GM12892 (cell line): ENCODE data around the gene ARFGEF3.
A peak's percentile ranks its signal among the peaks of the same experiment; 100 is the strongest.
"Not testable (repeated sequence)": the region's sequence is repeated elsewhere in the genome, so short reads cannot be mapped to it uniquely, and the experiment has no call there.

ENCODE experiments used
- DNase-seq: peaks from one replicate; pipeline ENCODE4 v3.0.0; 2011; ENCODE audit not compliant: insufficient read length
- FAIRE-seq: peaks from 2 replicates; lab custom pipeline; 2011; peaks lifted over from hg19 to GRCh38; lab: Jason Lieb, UNC
- POLR2A ChIP-seq: IDR thresholded peaks from 2 replicates; pipeline ENCODE4 v1.6.1; 2011; ENCODE audit warnings: low read depth, low read length, control low read depth
- POLR2AphosphoS5 ChIP-seq: IDR thresholded peaks from 2 replicates; pipeline ENCODE4 v1.6.1; 2011; ENCODE audit warnings: low read depth, low read length, control low read depth
- TAF1 ChIP-seq: IDR thresholded peaks from 2 replicates; pipeline ENCODE4 v1.6.1; 2011; ENCODE audit warnings: low read depth, mild to moderate bottlenecking, control low read depth, low read length, borderline replicate concordance

The ARFGEF3 gene

GRCh38 chr6:138272533-138273315, 111.0 kb downstream of the ARFGEF3 start:
- TF ChIP-seq POLR2AphosphoS5 (no peak), POLR2A (no peak)
- no peak for DNase-seq
- FAIRE-seq: no peak

- FAIRE-seq (no peak), DNase-seq (no peak)
Measured at GRCh38 chr6:138275976-138276375, 114.2 kb downstream of the ARFGEF3 start.

GRCh38 chr6:138277835-138278234, 116.1 kb downstream of the ARFGEF3 start:
- DNase-seq: no peak
- FAIRE-seq: no peak
- TF ChIP-seq POLR2A (no peak), POLR2AphosphoS5 (no peak), TAF1 (no peak)

More at GRCh38 chr6:138275976-138276375, 114.2 kb downstream of the ARFGEF3 start:
- no peak for TF ChIP-seq POLR2AphosphoS5
- no peak for TF ChIP-seq TAF1
- no peak for TF ChIP-seq POLR2A

GRCh38 chr6:138278326-138278725, 116.6 kb downstream of the ARFGEF3 start:
- no peak for FAIRE-seq
- DNase-seq: no peak
- TF ChIP-seq POLR2AphosphoS5 (no peak), POLR2A (no peak), TAF1 (no peak)

GRCh38 chr6:138285800-138286199, 124.1 kb downstream of the ARFGEF3 start:
- DNase-seq (no peak), FAIRE-seq (no peak)
- no peak for TF ChIP-seq POLR2A
- no peak for TF ChIP-seq POLR2AphosphoS5
- no peak for TF ChIP-seq TAF1

- FAIRE-seq (no peak), DNase-seq (no peak)
- no peak for TF ChIP-seq TAF1
- TF ChIP-seq POLR2AphosphoS5: no peak
- TF ChIP-seq POLR2A: no peak
Measured at GRCh38 chr6:138286698-138287097, 125.0 kb downstream of the ARFGEF3 start.

- FAIRE-seq (peak; percentile 79), DNase-seq (no peak)
- TF ChIP-seq POLR2AphosphoS5: no peak
Measured at GRCh38 chr6:138287144-138287955, 125.6 kb downstream of the ARFGEF3 start.

GRCh38 chr6:138288428-138289085, 126.8 kb downstream of the ARFGEF3 start:
- not testable (repeated sequence) for FAIRE-seq, DNase-seq

GRCh38 chr6:138289739-138290138, 128.0 kb downstream of the ARFGEF3 start:
- TF ChIP-seq POLR2AphosphoS5 (no peak), TAF1 (no peak), POLR2A (no peak)

GRCh38 chr6:138290423-138290962, 128.8 kb downstream of the ARFGEF3 start:
- DNase-seq (no peak), FAIRE-seq (no peak)
- no peak for TF ChIP-seq POLR2AphosphoS5

More at GRCh38 chr6:138289739-138290138, 128.0 kb downstream of the ARFGEF3 start:
- DNase-seq (no peak), FAIRE-seq (no peak)

- no peak for TF ChIP-seq POLR2A
- TF ChIP-seq POLR2AphosphoS5: no peak
- TF ChIP-seq TAF1: no peak
- no peak for DNase-seq
- no peak for FAIRE-seq
Measured at GRCh38 chr6:138291036-138291848, 129.5 kb downstream of the ARFGEF3 start.

- DNase-seq (no peak), FAIRE-seq (no peak)
Measured at GRCh38 chr6:138291849-138292181, 130.1 kb downstream of the ARFGEF3 start.

More at GRCh38 chr6:138291849-138292181, 130.1 kb downstream of the ARFGEF3 start:
- TF ChIP-seq POLR2A (no peak), POLR2AphosphoS5 (no peak), TAF1 (no peak)
